Activated naive CD8-positive, alpha-beta T cell treated with anti-CD3 and anti-CD28 coated beads, Interleukin-2, amount 50 U/mL, for 24 hours (primary cell): Measurements from ENCODE around the gene PDE2A.
A peak's percentile ranks its signal among the peaks of the same experiment; 100 is the strongest.

Experiments used
- ATAC-seq: fragments of 150-1000 bp; cut with Tn5 transposase; one replicate; pipeline ENCODE4 v1.10.0; 2021
- DNase-seq: peaks from one replicate; pipeline ENCODE4 v3.0.0; 2021
- H3K27ac Mint-ChIP-seq: one replicate; pipeline ENCODE4 v1.8.0; 2021; ENCODE audit warnings: mild to moderate bottlenecking, mixed read lengths
- H3K27me3 Mint-ChIP-seq: one replicate; pipeline ENCODE4 v1.8.0; 2021; ENCODE audit warnings: mixed read lengths
- H3K36me3 Mint-ChIP-seq: one replicate; pipeline ENCODE4 v1.8.0; 2021; ENCODE audit warnings: low read depth, mixed read lengths
- H3K4me1 Mint-ChIP-seq: one replicate; pipeline ENCODE4 v1.8.0; 2021; ENCODE audit warnings: mixed read lengths
- H3K4me3 Mint-ChIP-seq: one replicate; pipeline ENCODE4 v1.8.0; 2021; ENCODE audit warnings: mild to moderate bottlenecking, moderate library complexity, mixed read lengths
- H3K9me3 Mint-ChIP-seq: one replicate; pipeline ENCODE4 v1.8.0; 2021; ENCODE audit warnings: mixed read lengths

The PDE2A gene

GRCh38 chr11:72585762-72586311 is 88.4 kb downstream of the PDE2A start:
- H3K27me3 Mint-ChIP-seq = peaks cover 40% of the 10 kb centered on the region
- peak overlapping the region; percentile 41 for H3K4me3 Mint-ChIP-seq
- H3K27ac Mint-ChIP-seq = no peak overlapping the region
- peaks cover 28% of the 10 kb centered on the region for H3K4me1 Mint-ChIP-seq
- H3K36me3 Mint-ChIP-seq = no peaks in the 10 kb centered on the region
- H3K9me3 Mint-ChIP-seq = no peaks in the 10 kb centered on the region
- peak; percentile 50 for ATAC-seq
- DNase-seq = peak; percentile 67

GRCh38 chr11:72584939-72585597 is 89.2 kb downstream of the PDE2A start:
- H3K36me3 Mint-ChIP-seq = no peaks in the 10 kb centered on the region
- peak overlapping the region; percentile 68 for H3K4me3 Mint-ChIP-seq
- ATAC-seq (no peak), DNase-seq (no peak)
- H3K9me3 Mint-ChIP-seq = no peaks in the 10 kb centered on the region
- peaks cover 26% of the 10 kb centered on the region for H3K4me1 Mint-ChIP-seq
- peaks cover 36% of the 10 kb centered on the region for H3K27me3 Mint-ChIP-seq
- no peak overlapping the region for H3K27ac Mint-ChIP-seq

- no peak overlapping the region for H3K27ac Mint-ChIP-seq
- peak; percentile 42 for DNase-seq
- H3K4me1 Mint-ChIP-seq = peaks cover 20% of the 10 kb centered on the region
- no peak for ATAC-seq
- peak overlapping the region; percentile 68 for H3K4me3 Mint-ChIP-seq
- peaks cover 30% of the 10 kb centered on the region for H3K27me3 Mint-ChIP-seq
- H3K9me3 Mint-ChIP-seq = no peaks in the 10 kb centered on the region
- H3K36me3 Mint-ChIP-seq = no peaks in the 10 kb centered on the region
Measured at GRCh38 chr11:72584293-72584938, 89.8 kb downstream of the PDE2A start.

GRCh38 chr11:72583616-72584292 is 90.5 kb downstream of the PDE2A start:
- peaks cover 18% of the 10 kb centered on the region for H3K4me1 Mint-ChIP-seq
- peak overlapping the region; percentile 25 for H3K4me3 Mint-ChIP-seq
- no peaks in the 10 kb centered on the region for H3K9me3 Mint-ChIP-seq
- H3K27ac Mint-ChIP-seq = peak overlapping the region; percentile 40
- H3K27me3 Mint-ChIP-seq = peaks cover 25% of the 10 kb centered on the region
- no peaks in the 10 kb centered on the region for H3K36me3 Mint-ChIP-seq
- no peak for ATAC-seq
- no peak for DNase-seq

- no peak for DNase-seq
- Mint-ChIP-seq H3K36me3 (no peaks in the 10 kb centered on the region), H3K9me3 (no peaks in the 10 kb centered on the region), H3K27ac (no peak overlapping the region), H3K4me3 (no peak overlapping the region), H3K4me1 (peaks cover 18% of the 10 kb centered on the region), H3K27me3 (peaks cover 22% of the 10 kb centered on the region)
- no peak for ATAC-seq
Measured at GRCh38 chr11:72583177-72583553, 91.1 kb downstream of the PDE2A start.

GRCh38 chr11:72582206-72583176 is 91.7 kb downstream of the PDE2A start:
- H3K4me1 Mint-ChIP-seq = peaks cover 18% of the 10 kb centered on the region
- H3K36me3 Mint-ChIP-seq = no peaks in the 10 kb centered on the region
- DNase-seq = no peak
- H3K9me3 Mint-ChIP-seq = no peaks in the 10 kb centered on the region
- no peak for ATAC-seq
- H3K4me3 Mint-ChIP-seq = no peak overlapping the region
- peaks cover 17% of the 10 kb centered on the region for H3K27me3 Mint-ChIP-seq
- H3K27ac Mint-ChIP-seq = no peak overlapping the region

- Mint-ChIP-seq H3K36me3 (no peaks in the 10 kb centered on the region), H3K4me1 (peaks cover 18% of the 10 kb centered on the region), H3K27ac (no peak overlapping the region), H3K9me3 (no peaks in the 10 kb centered on the region), H3K4me3 (no peak overlapping the region), H3K27me3 (peaks cover 12% of the 10 kb centered on the region)
- ATAC-seq = no peak
- DNase-seq = no peak
Measured at GRCh38 chr11:72581067-72581466, 93.2 kb downstream of the PDE2A start.

GRCh38 chr11:72580642-72580950 is 93.6 kb downstream of the PDE2A start:
- H3K4me3 Mint-ChIP-seq = no peak overlapping the region
- DNase-seq (no peak), ATAC-seq (no peak)
- H3K9me3 Mint-ChIP-seq = no peaks in the 10 kb centered on the region
- peaks cover 15% of the 10 kb centered on the region for H3K4me1 Mint-ChIP-seq
- no peak overlapping the region for H3K27ac Mint-ChIP-seq
- H3K36me3 Mint-ChIP-seq = no peaks in the 10 kb centered on the region
- peaks cover 9% of the 10 kb centered on the region for H3K27me3 Mint-ChIP-seq

GRCh38 chr11:72579816-72580641 is 94.2 kb downstream of the PDE2A start:
- Mint-ChIP-seq H3K27ac (no peak overlapping the region), H3K9me3 (no peaks in the 10 kb centered on the region), H3K4me3 (no peak overlapping the region), H3K4me1 (peaks cover 9% of the 10 kb centered on the region), H3K36me3 (no peaks in the 10 kb centered on the region), H3K27me3 (peaks cover 6% of the 10 kb centered on the region)
- no peak for ATAC-seq
- no peak for DNase-seq

- no peak for ATAC-seq
Measured at GRCh38 chr11:72578991-72579815, 95.0 kb downstream of the PDE2A start.

GRCh38 chr11:72578566-72578965 is 95.7 kb downstream of the PDE2A start:
- no peaks in the 10 kb centered on the region for H3K36me3 Mint-ChIP-seq

More at GRCh38 chr11:72578991-72579815, 95.0 kb downstream of the PDE2A start:
- H3K9me3 Mint-ChIP-seq = no peaks in the 10 kb centered on the region
- no peaks in the 10 kb centered on the region for H3K36me3 Mint-ChIP-seq
- H3K4me3 Mint-ChIP-seq = no peak overlapping the region
- no peak for DNase-seq
- H3K27ac Mint-ChIP-seq = no peak overlapping the region
- H3K27me3 Mint-ChIP-seq = peaks cover 10% of the 10 kb centered on the region
- peaks cover 3% of the 10 kb centered on the region for H3K4me1 Mint-ChIP-seq

GRCh38 chr11:72578051-72578450 is 96.2 kb downstream of the PDE2A start:
- no peak overlapping the region for H3K27ac Mint-ChIP-seq
- H3K9me3 Mint-ChIP-seq = no peaks in the 10 kb centered on the region
- ATAC-seq (no peak), DNase-seq (no peak)
- no peaks in the 10 kb centered on the region for H3K36me3 Mint-ChIP-seq
- peaks cover 14% of the 10 kb centered on the region for H3K27me3 Mint-ChIP-seq
- H3K4me3 Mint-ChIP-seq = no peak overlapping the region
- H3K4me1 Mint-ChIP-seq = peaks cover 3% of the 10 kb centered on the region

More at GRCh38 chr11:72578566-72578965, 95.7 kb downstream of the PDE2A start:
- H3K27me3 Mint-ChIP-seq = peaks cover 11% of the 10 kb centered on the region
- no peaks in the 10 kb centered on the region for H3K9me3 Mint-ChIP-seq
- DNase-seq = no peak
- H3K4me1 Mint-ChIP-seq = peaks cover under 1% of the 10 kb centered on the region
- no peak overlapping the region for H3K27ac Mint-ChIP-seq
- H3K4me3 Mint-ChIP-seq = no peak overlapping the region
- ATAC-seq = no peak

- Mint-ChIP-seq H3K27ac (no peak overlapping the region), H3K36me3 (no peaks in the 10 kb centered on the region), H3K9me3 (no peaks in the 10 kb centered on the region), H3K4me3 (no peak overlapping the region), H3K4me1 (peaks cover 3% of the 10 kb centered on the region), H3K27me3 (peaks cover 14% of the 10 kb centered on the region)
- ATAC-seq (no peak), DNase-seq (no peak)
Measured at GRCh38 chr11:72577271-72577721, 96.9 kb downstream of the PDE2A start.
